H9 (cell line): ENCODE results near the gene PRSS50. TPM values are rescaled to one million over a fixed set of nuclear protein-coding genes. Genes with fewer than 3 reads are reported as not detected.

Source experiments
- DNase-seq: peaks from one replicate; pipeline ENCODE4 v3.0.0-alpha.2; 2017
- H2AFZ ChIP-seq: one replicate; pipeline ENCODE4 v1.6.1; 2013; ENCODE audit warnings: mild to moderate bottlenecking, low read length, control low read depth, moderate library complexity
- H2AK5ac ChIP-seq: 2 replicates; pipeline ENCODE4 v1.6.1; 2013; ENCODE audit warnings: low read length, control low read depth, mixed read lengths; ENCODE audit not compliant: insufficient read length
- H2BK120ac ChIP-seq: one replicate; pipeline ENCODE4 v1.6.1; 2013; ENCODE audit warnings: low read depth, mild to moderate bottlenecking, low read length, control low read depth, inconsistent platforms; ENCODE audit not compliant: poor library complexity, severe bottlenecking
- H2BK12ac ChIP-seq: 2 replicates; pipeline ENCODE4 v1.6.1; 2013; ENCODE audit warnings: low read length, control low read depth, mixed read lengths, low read depth; ENCODE audit not compliant: insufficient read length
- H2BK15ac ChIP-seq: 2 replicates; pipeline ENCODE4 v1.6.1; 2013; ENCODE audit warnings: low read depth, low read length, control low read depth
- H2BK20ac ChIP-seq: one replicate; pipeline ENCODE4 v1.6.1; 2013; ENCODE audit warnings: low read depth, mild to moderate bottlenecking, low read length, control low read depth, inconsistent platforms; ENCODE audit not compliant: poor library complexity, severe bottlenecking
- H2BK5ac ChIP-seq: 2 replicates; pipeline ENCODE4 v1.6.1; 2013; ENCODE audit warnings: low read length, control low read depth, mixed read lengths; ENCODE audit not compliant: insufficient read length
- H3K14ac ChIP-seq: 2 replicates; pipeline ENCODE4 v1.6.1; 2013; ENCODE audit warnings: low read length, control low read depth; ENCODE audit not compliant: insufficient read depth
- H3K18ac ChIP-seq: 2 replicates; pipeline ENCODE4 v1.6.1; 2013; ENCODE audit warnings: low read depth, mild to moderate bottlenecking, mixed read lengths, low read length, control low read depth; ENCODE audit not compliant: insufficient read length
- H3K23ac ChIP-seq: 2 replicates; pipeline ENCODE4 v1.6.1; 2013; ENCODE audit warnings: low read length, control low read depth, mixed read lengths, low read depth; ENCODE audit not compliant: insufficient read length
- H3K23me2 ChIP-seq: 2 replicates; pipeline ENCODE4 v1.6.1; 2013; ENCODE audit warnings: low read depth, mild to moderate bottlenecking, mixed read lengths, low read length, control low read depth; ENCODE audit not compliant: insufficient read length, poor library complexity, severe bottlenecking
- H3K27ac ChIP-seq: 2 replicates; pipeline ENCODE4 v1.5.1; 2013; ENCODE audit warnings: low read length, control low read depth, mixed read lengths, low read depth; ENCODE audit not compliant: insufficient read length
- H3K27me3 ChIP-seq: 2 replicates; pipeline ENCODE4 v1.6.1; 2013; ENCODE audit warnings: low read length, control low read depth, inconsistent platforms; ENCODE audit not compliant: insufficient read depth
- H3K4ac ChIP-seq: 2 replicates; pipeline ENCODE4 v1.6.1; 2013; ENCODE audit warnings: low read depth, mild to moderate bottlenecking, control low read depth, inconsistent platforms, low read length, moderate library complexity
- H3K4me1 ChIP-seq: 2 replicates; pipeline ENCODE4 v1.6.1; 2013; ENCODE audit warnings: low read length, control low read depth, inconsistent platforms; ENCODE audit not compliant: insufficient read depth
- H3K4me2 ChIP-seq: 2 replicates; pipeline ENCODE4 v1.6.1; 2013; ENCODE audit warnings: low read length, control low read depth, mixed read lengths; ENCODE audit not compliant: insufficient read length, insufficient read depth
- H3K56ac ChIP-seq: 2 replicates; pipeline ENCODE4 v1.6.1; 2013; ENCODE audit warnings: low read depth, mild to moderate bottlenecking, mixed read lengths, low read length, control low read depth; ENCODE audit not compliant: insufficient read length
- H3K79me1 ChIP-seq: 2 replicates; pipeline ENCODE4 v1.6.1; 2013; ENCODE audit warnings: low read depth, mild to moderate bottlenecking, moderate library complexity, low read length, control low read depth, inconsistent platforms; ENCODE audit not compliant: insufficient read depth, poor library complexity, severe bottlenecking
- H3K79me2 ChIP-seq: 2 replicates; pipeline ENCODE4 v1.6.1; 2013; ENCODE audit warnings: low read length, control low read depth, inconsistent platforms; ENCODE audit not compliant: insufficient read depth
- H3K9ac ChIP-seq: 2 replicates; pipeline ENCODE4 v1.6.1; 2013; ENCODE audit warnings: low read length, control low read depth, mixed read lengths; ENCODE audit not compliant: insufficient read length; ENCODE audit errors: extremely low read depth
- H3K9me3 ChIP-seq: one replicate; pipeline ENCODE4 v1.6.1; 2013; ENCODE audit warnings: low read depth, low read length, inconsistent platforms; ENCODE audit not compliant: control insufficient read depth
- H3T11ph ChIP-seq: one replicate; pipeline ENCODE4 v1.6.1; 2013; ENCODE audit warnings: mild to moderate bottlenecking, low read length, control low read depth, inconsistent platforms
- H4K20me1 ChIP-seq: one replicate; pipeline ENCODE4 v1.6.1; 2013; ENCODE audit not compliant: control insufficient read depth, insufficient read length, insufficient read depth
- H4K5ac ChIP-seq: 2 replicates; pipeline ENCODE4 v1.6.1; 2013; ENCODE audit warnings: low read depth, mild to moderate bottlenecking, mixed read lengths, low read length, control low read depth; ENCODE audit not compliant: insufficient read length
- H4K8ac ChIP-seq: replicated peaks from 2 replicates; pipeline ENCODE4 v1.6.1; 2013; ENCODE audit warnings: low read length, control low read depth, mixed read lengths, low read depth; ENCODE audit not compliant: insufficient read length
- H4K91ac ChIP-seq: 2 replicates; pipeline ENCODE4 v1.6.1; 2013; ENCODE audit warnings: low read depth, mild to moderate bottlenecking, moderate library complexity, mixed read lengths, low read length, control low read depth; ENCODE audit not compliant: insufficient read length
- H3K27ac Mint-ChIP-seq, 3 experiments: 2 replicates in 2 of 3; 3 replicates in 1 of 3; pipeline ENCODE4 v1.8.0; 2020 to 2021; ENCODE audit warnings: mixed read lengths in 3 of 3, mild to moderate bottlenecking in 1 of 3, moderate library complexity in 1 of 3
- H3K27me3 Mint-ChIP-seq: 2 replicates; pipeline ENCODE4 v1.8.0; 2021; ENCODE audit warnings: low read depth, mild to moderate bottlenecking, moderate library complexity, mixed read lengths
- H3K36me3 Mint-ChIP-seq, 3 experiments: 2 replicates in 2 of 3; 3 replicates in 1 of 3; pipeline ENCODE4 v1.8.0; 2020 to 2021; ENCODE audit warnings: low read depth in 3 of 3, mixed read lengths in 3 of 3; ENCODE audit not compliant: insufficient read depth in 1 of 3
- H3K4me1 Mint-ChIP-seq, 2 experiments: 2 replicates each; pipeline ENCODE4 v1.8.0; 2020; ENCODE audit warnings: mixed read lengths in 2 of 2
- H3K4me3 Mint-ChIP-seq, 2 experiments: 2 replicates in 1 of 2; 3 replicates in 1 of 2; pipeline ENCODE4 v1.8.0; 2020 to 2021; ENCODE audit warnings: mild to moderate bottlenecking in 2 of 2, mixed read lengths in 2 of 2, moderate library complexity in 1 of 2
- H3K9me3 Mint-ChIP-seq, 2 experiments: 2 replicates in 1 of 2; 3 replicates in 1 of 2; pipeline ENCODE4 v1.8.0; 2020; ENCODE audit warnings: mild to moderate bottlenecking in 2 of 2, mixed read lengths in 2 of 2, moderate library complexity in 1 of 2
- WGBS: extraction: QIAGEN DNeasy Blood & Tissue Kit; methylation state at CpG from one replicate; pipeline ENCODE4 v1.1.7; 2013; ENCODE audit warnings: missing lambda C conversion rate, low lambda C conversion rate, mixed read lengths; ENCODE audit not compliant: insufficient read length; ENCODE audit errors: extremely low coverage; 5-methylcytosine and 5-hydroxymethylcytosine counted together
- total RNA-seq: library from RNA; stranded (reverse); gene quantifications from 2 replicates; pipeline ENCODE4 v1.2.1, GENCODE V29; 2021
- TF ChIP-seq, protein P1 (sequence below): fragments of 200-600 bp; sonication (generic); conservative IDR thresholded peaks from 3 replicates; pipeline ENCODE4 v1.8.0; 2021; ENCODE audit warnings: antibody characterized with exemption, mild to moderate bottlenecking

Gene PRSS50
- total RNA-seq, 1 experiment from 2014 or later: 0.24 TPM

- WGBS: no CpG with 5 or more reads among the region's 16 CpGs
- H3K9ac ChIP-seq: no peak overlapping the region
Observed at GRCh38 chr3:46676601-46677410, 40.9 kb downstream of the PRSS50 start.

More at GRCh38 chr3:46676601-46677410, 40.9 kb downstream of the PRSS50 start:
- Histone ChIP-seq H3K14ac (no peak overlapping the region; the same call in 1 of the 2 replicates), H2BK15ac (no peak overlapping the region), H3K23me2 (no peaks in the 10 kb centered on the region), H2AFZ (no peak overlapping the region), H3K79me2 (no peaks in the 10 kb centered on the region), H2BK12ac (no peak overlapping the region), H2BK20ac (no peak overlapping the region), H3K9me3 (no peaks in the 10 kb centered on the region), H2BK120ac (no peak overlapping the region), H3K4ac (no peak overlapping the region), H2AK5ac (no peak overlapping the region), H3K27ac (no peak overlapping the region), H4K5ac (no peak overlapping the region), H3K4me2 (no peak overlapping the region), H3T11ph (no peak overlapping the region), H4K20me1 (no peaks in the 10 kb centered on the region), H3K56ac (no peak overlapping the region), H4K8ac (no peak overlapping the region), H3K27me3 (no peaks in the 10 kb centered on the region), H4K91ac (no peak overlapping the region), H3K18ac (no peak overlapping the region), H3K4me1 (no peaks in the 10 kb centered on the region), H2BK5ac (no peak overlapping the region), H3K23ac (no peak overlapping the region), H3K79me1 (no peaks in the 10 kb centered on the region)
- Mint-ChIP-seq H3K36me3 (peaks cover 0 to 8% (median 0%) of the 10 kb centered on the region in 3 experiments; a peak in 4 of 7 replicates), H3K27me3 (no peaks in the 10 kb centered on the region; the same call in 1 of the 2 replicates), H3K27ac (peak overlapping the region in 2 of 3 experiments; percentile 40 to 68; a peak in 4 of 7 replicates), H3K4me3 (no peak overlapping the region), H3K9me3 (no peaks in the 10 kb centered on the region), H3K4me1 (peaks cover 3 to 21% of the 10 kb centered on the region in 2 experiments)
- no peak for DNase-seq
- TF ChIP-seq, protein P1, sequence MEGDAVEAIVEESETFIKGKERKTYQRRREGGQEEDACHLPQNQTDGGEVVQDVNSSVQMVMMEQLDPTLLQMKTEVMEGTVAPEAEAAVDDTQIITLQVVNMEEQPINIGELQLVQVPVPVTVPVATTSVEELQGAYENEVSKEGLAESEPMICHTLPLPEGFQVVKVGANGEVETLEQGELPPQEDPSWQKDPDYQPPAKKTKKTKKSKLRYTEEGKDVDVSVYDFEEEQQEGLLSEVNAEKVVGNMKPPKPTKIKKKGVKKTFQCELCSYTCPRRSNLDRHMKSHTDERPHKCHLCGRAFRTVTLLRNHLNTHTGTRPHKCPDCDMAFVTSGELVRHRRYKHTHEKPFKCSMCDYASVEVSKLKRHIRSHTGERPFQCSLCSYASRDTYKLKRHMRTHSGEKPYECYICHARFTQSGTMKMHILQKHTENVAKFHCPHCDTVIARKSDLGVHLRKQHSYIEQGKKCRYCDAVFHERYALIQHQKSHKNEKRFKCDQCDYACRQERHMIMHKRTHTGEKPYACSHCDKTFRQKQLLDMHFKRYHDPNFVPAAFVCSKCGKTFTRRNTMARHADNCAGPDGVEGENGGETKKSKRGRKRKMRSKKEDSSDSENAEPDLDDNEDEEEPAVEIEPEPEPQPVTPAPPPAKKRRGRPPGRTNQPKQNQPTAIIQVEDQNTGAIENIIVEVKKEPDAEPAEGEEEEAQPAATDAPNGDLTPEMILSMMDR: no peak
